GM12892 (cell line): ENCODE results near the gene ESRRA.

Experiments used
- POLR2AphosphoS5 ChIP-seq: IDR thresholded peaks from 2 replicates; pipeline ENCODE4 v1.6.1; 2011; ENCODE audit warnings: low read depth, low read length, control low read depth
- TAF1 ChIP-seq: IDR thresholded peaks from 2 replicates; pipeline ENCODE4 v1.6.1; 2011; ENCODE audit warnings: low read depth, mild to moderate bottlenecking, control low read depth, low read length, borderline replicate concordance

DNA sequence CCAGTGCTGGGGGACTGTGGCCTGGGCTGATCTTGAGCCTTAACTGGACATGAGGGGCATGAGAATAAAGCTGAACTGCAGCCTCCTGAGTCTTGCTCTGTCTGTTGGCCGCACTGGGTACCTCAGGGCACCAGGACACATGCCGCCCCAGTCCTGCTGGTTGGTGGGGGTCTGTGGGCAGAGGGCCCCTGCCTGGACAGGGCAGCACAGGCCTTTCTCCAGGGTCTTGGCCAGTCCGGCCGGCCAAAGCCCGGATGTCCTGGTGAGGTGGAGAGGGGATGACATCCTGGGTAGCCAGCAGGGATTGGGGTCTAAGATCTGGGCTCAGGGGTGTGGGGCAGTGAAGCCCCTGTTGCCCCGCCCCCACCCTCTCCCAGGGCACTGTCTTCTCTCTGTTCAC is 52.1 kb downstream of the ESRRA start:
- no peak for TF ChIP-seq POLR2AphosphoS5
- TF ChIP-seq TAF1: no peak
